ENCODE data around the gene GPR52.
A peak's percentile ranks its signal among the peaks of the same experiment; 100 is the strongest.

Gene GPR52

DNA sequence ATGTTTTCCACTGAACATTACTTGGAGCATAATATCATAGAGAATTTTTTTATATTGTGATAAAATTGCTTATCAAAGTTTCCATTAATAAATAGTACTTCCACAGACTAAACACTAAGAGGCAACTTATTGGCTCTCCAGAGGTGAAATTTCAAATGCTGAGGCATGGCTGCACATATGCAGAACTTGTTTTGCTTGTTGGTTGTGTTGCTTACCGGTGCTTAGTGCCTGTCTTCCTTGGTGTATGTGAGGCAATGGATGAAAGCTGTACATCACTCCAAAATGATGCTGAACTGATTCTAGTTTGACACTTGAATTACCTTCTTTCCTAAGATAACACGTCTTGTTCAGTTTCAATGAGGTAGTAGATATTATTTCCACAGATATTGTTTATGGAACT lies 29.8 kb upstream of the GPR52 start:
- TF ChIP-seq POLR2A (IDR thresholded peaks at IDR 0.05; ENCODE audit: low read depth, low read length): no peak
- TF ChIP-seq TAF1 (IDR thresholded peaks at IDR 0.05; ENCODE audit: borderline replicate concordance, low read depth, low read length): no peak
- TF ChIP-seq POLR2AphosphoS5 (IDR thresholded peaks at IDR 0.05; ENCODE audit: low read depth, low read length): no peak
- FAIRE-seq (no peak), DNase-seq (ENCODE audit: insufficient read length) (no peak)

DNA sequence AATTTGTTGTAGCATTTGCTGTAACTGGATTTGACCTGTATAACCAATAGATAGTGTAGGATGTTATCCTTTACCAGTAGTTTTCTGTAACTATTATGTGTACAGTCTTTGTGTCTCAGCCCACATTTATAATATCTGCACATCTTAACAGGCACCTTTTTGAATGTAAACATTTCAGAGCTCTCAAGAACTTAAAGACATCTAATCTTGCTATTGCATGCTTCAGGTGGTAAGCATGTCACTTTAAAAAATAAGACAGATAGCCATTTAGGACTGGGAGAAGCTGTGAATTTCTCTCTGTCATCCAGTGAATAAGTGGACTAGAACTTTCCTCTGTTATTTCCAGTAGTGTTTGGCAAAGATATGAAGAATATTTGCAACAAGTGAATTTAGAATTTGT lies 22.6 kb upstream of the GPR52 start:
- TF ChIP-seq TAF1 (IDR thresholded peaks at IDR 0.05; ENCODE audit: borderline replicate concordance, low read depth, low read length) (no peak), POLR2AphosphoS5 (IDR thresholded peaks at IDR 0.05; ENCODE audit: low read depth, low read length) (no peak), POLR2A (IDR thresholded peaks at IDR 0.05; ENCODE audit: low read depth, low read length) (no peak)
- no peak for FAIRE-seq
- DNase-seq (ENCODE audit: insufficient read length): no peak

DNA sequence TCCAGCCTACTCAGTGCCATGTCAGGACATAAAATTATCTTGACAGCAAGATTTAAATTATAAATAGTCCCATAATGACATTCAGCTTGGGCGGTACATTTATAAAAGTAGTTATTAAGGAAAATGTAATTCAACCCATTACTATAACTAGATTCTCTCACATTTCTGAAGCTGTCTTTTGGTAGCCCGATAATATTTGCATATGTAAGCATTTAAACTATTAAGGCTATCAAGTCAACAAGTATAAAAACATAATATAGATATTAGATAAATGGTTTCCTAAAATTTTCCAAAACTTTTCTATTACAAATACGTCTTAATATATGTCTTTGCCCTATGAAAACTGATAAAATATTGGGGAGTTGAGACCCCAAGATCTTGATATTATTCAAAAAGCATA lies 21.6 kb upstream of the GPR52 start:
- TF ChIP-seq POLR2A (IDR thresholded peaks at IDR 0.05; ENCODE audit: low read depth, low read length) (no peak), TAF1 (IDR thresholded peaks at IDR 0.05; ENCODE audit: borderline replicate concordance, low read depth, low read length) (no peak), POLR2AphosphoS5 (IDR thresholded peaks at IDR 0.05; ENCODE audit: low read depth, low read length) (no peak)
- FAIRE-seq (no peak), DNase-seq (ENCODE audit: insufficient read length) (no peak)

DNA sequence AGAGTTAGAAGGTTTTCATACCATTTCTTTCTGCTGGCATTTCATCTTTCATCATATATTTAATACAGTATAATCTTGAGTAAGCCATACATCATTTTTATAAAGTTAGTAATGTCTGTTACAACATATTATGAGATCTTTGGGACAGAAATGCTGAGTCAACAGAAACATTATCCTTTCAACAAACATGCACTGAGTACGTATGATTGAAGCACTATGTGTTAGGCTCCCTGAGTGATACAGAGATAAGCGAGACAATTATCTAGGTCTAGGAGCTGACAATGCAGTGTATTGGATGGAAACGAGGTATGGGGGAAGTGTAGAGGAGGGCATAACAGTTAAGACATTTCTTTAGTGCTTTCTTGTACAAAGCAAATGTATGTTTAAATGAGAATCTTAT lies 19.7 kb upstream of the GPR52 start:
- FAIRE-seq: peak; percentile 71
- no peak for DNase-seq (ENCODE audit: insufficient read length)

DNA sequence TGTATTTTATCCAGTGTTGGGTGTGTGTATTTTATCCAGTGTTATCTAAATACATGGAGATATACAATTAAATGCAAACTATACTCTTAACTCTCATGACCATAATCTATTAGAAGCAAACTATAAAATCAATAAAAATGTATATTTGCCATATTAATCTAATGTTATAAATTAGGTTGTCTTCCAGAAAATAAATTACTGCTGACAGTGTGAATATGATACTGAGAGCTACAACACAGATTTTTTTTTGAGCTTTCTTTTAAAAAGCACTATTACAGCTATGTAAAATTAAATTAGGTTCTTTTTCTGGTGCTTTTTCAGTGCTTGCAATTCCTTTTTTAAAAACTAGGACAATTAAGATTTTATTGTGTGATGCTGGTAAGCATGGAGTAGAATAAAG lies 19.0 kb upstream of the GPR52 start:
- TF ChIP-seq TAF1 (IDR thresholded peaks at IDR 0.05; ENCODE audit: borderline replicate concordance, low read depth, low read length) (no peak), POLR2A (IDR thresholded peaks at IDR 0.05; ENCODE audit: low read depth, low read length) (no peak), POLR2AphosphoS5 (IDR thresholded peaks at IDR 0.05; ENCODE audit: low read depth, low read length) (no peak)
- no peak for FAIRE-seq
- DNase-seq (ENCODE audit: insufficient read length): no peak

More for the DNA sequence above, 19.7 kb upstream of the GPR52 start:
- no peak for TF ChIP-seq POLR2A (IDR thresholded peaks at IDR 0.05; ENCODE audit: low read depth, low read length)
- no peak for TF ChIP-seq TAF1 (IDR thresholded peaks at IDR 0.05; ENCODE audit: borderline replicate concordance, low read depth, low read length)
- no peak for TF ChIP-seq POLR2AphosphoS5 (IDR thresholded peaks at IDR 0.05; ENCODE audit: low read depth, low read length)

DNA sequence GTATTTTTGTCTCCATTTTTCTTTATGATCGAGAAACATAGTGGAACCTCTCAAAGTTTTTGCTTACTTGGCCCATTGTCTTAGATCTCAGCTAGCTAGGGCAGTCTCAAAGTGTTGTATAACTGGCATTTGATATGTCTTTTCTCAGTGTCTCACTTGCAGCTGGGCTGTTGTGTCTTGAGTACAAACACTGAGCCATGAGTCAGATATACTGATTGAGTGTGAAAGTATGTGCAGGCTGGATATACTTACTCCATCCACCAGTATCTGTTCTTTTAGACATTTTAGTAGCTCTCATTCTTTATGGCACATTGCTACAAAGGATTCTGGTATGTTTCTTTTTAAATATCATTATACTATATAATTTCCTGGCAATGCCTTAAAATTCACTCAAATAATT lies 14.3 kb upstream of the GPR52 start:
- DNase-seq (ENCODE audit: insufficient read length) (no peak), FAIRE-seq (peak; percentile 38)
- TF ChIP-seq POLR2A (IDR thresholded peaks at IDR 0.05; ENCODE audit: low read depth, low read length) (no peak), TAF1 (IDR thresholded peaks at IDR 0.05; ENCODE audit: borderline replicate concordance, low read depth, low read length) (no peak), POLR2AphosphoS5 (IDR thresholded peaks at IDR 0.05; ENCODE audit: low read depth, low read length) (no peak)

DNA sequence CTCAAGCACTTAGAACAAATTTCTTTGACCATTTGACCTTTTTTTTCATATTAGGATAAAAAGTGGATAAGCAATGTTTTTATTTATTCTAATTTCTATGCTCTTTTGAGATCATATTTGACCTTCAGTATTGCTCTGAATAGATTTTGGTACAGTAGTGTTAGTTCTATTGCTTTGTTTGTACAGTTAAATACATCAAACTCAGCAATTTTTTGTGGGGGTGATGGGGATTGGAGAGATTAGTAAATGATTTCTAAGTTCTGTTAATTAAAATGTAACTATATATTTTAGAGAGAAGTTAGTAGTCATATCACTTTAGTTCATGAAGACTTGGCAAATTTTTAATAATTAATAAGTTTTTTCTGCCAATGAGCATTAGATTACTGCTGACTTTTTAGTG lies 2.4 kb upstream of the GPR52 start:
- TF ChIP-seq POLR2AphosphoS5 (IDR thresholded peaks at IDR 0.05; ENCODE audit: low read depth, low read length): no peak
- no peak for TF ChIP-seq TAF1 (IDR thresholded peaks at IDR 0.05; ENCODE audit: borderline replicate concordance, low read depth, low read length)
- TF ChIP-seq POLR2A (IDR thresholded peaks at IDR 0.05; ENCODE audit: low read depth, low read length): no peak
- FAIRE-seq (no peak), DNase-seq (ENCODE audit: insufficient read length) (no peak)

DNA sequence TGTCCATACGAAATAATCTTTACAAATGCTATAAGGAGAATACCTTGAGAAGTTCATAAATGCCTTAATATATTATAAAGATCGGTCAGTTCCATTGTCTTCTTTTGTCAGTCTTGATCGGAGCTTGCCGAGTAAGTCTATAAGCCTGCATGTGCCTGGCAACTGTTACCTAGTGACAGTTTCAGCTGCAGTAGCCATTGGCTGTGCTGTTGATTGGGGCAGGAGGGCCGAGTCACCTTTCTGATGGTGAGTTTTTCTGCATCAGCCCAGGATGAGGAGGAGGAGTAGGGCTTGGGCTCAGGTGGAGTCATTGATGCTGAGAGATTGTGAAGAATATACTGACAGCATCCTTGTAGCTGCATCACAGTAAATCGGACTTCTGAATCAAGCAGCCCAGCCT lies 1.9 kb upstream of the GPR52 start:
- TF ChIP-seq POLR2AphosphoS5 (IDR thresholded peaks at IDR 0.05; ENCODE audit: low read depth, low read length) (no peak), TAF1 (IDR thresholded peaks at IDR 0.05; ENCODE audit: borderline replicate concordance, low read depth, low read length) (no peak), POLR2A (IDR thresholded peaks at IDR 0.05; ENCODE audit: low read depth, low read length) (no peak)
- DNase-seq (ENCODE audit: insufficient read length) (no peak), FAIRE-seq (peak; percentile 50)

DNA sequence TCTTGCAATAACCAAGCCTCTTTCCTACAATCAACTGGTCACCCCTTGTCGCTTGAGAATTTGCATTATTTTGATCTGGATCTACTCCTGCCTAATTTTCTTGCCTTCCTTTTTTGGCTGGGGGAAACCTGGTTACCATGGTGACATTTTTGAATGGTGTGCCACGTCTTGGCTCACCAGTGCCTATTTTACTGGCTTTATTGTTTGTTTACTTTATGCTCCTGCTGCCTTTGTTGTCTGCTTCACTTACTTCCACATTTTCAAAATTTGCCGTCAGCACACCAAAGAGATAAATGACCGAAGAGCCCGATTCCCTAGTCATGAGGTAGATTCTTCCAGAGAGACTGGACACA lies 743 bp downstream of the GPR52 start:
- DNase-seq (ENCODE audit: insufficient read length) (no peak), FAIRE-seq (no peak)
- no peak for TF ChIP-seq POLR2A (IDR thresholded peaks at IDR 0.05; ENCODE audit: low read depth, low read length)
- no peak for TF ChIP-seq TAF1 (IDR thresholded peaks at IDR 0.05; ENCODE audit: borderline replicate concordance, low read depth, low read length)
- TF ChIP-seq POLR2AphosphoS5 (IDR thresholded peaks at IDR 0.05; ENCODE audit: low read depth, low read length): no peak

DNA sequence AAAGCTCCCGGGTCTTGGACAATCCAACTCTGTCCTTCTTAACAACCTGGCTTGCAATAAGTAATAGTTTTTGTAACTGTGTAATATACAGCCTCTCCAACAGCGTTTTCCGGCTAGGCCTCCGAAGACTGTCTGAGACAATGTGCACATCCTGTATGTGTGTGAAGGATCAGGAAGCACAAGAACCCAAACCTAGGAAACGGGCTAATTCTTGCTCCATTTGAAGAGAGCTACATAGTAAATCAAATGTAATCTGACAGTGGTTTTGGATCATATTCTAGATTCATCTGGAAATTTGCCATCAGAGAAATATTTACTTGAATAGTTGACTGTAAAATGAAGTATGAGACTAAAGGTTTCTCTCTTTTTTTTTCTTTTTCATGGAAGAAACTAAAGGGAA lies 1.2 kb downstream of the GPR52 start:
- TF ChIP-seq TAF1 (IDR thresholded peaks at IDR 0.05; ENCODE audit: borderline replicate concordance, low read depth, low read length): no peak
- TF ChIP-seq POLR2A (IDR thresholded peaks at IDR 0.05; ENCODE audit: low read depth, low read length): no peak
- no peak for TF ChIP-seq POLR2AphosphoS5 (IDR thresholded peaks at IDR 0.05; ENCODE audit: low read depth, low read length)
- FAIRE-seq: no peak

DNA sequence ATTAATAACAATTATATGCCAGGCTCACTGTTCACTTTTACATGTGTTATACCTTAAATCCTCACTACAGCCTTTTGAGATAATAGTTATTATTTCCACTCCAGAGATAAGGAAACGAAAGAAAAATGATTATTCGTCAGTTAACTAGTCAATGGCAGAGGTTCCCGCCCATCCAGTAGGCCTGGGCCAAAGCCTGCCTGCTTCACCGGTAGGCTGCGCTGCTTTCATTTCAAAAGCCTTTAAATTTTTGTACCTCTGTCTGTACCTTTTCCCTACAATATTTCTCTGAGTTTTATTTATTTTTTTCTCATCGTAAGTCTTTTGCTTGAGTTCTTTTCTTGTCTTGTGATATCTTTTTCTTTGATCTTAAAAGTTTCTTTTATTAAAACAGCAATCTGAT lies 3.6 kb downstream of the GPR52 start:
- FAIRE-seq: no peak
- DNase-seq (ENCODE audit: insufficient read length): no peak
- no peak for TF ChIP-seq TAF1 (IDR thresholded peaks at IDR 0.05; ENCODE audit: borderline replicate concordance, low read depth, low read length)
- no peak for TF ChIP-seq POLR2AphosphoS5 (IDR thresholded peaks at IDR 0.05; ENCODE audit: low read depth, low read length)
- no peak for TF ChIP-seq POLR2A (IDR thresholded peaks at IDR 0.05; ENCODE audit: low read depth, low read length)

More for the DNA sequence above, 1.2 kb downstream of the GPR52 start:
- DNase-seq (ENCODE audit: insufficient read length): no peak

DNA sequence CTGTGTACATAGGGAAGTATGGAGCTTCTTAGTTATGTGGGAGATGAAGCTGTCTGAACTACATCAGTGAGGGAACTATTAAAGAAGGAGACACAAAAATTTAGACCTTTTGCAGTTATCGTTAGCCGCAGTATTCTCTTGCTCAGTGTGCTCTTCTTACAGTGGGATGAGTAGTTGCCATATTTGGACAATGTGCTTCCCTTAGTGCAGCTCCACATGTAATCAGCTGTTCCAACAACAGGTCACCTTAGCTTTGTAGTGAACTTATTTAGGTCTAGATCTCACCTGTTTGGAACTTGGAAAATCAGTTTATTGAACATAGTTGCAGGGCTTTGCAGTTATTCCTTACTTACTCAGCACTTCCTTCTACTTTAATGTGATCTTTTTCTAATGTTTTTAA lies 18.1 kb downstream of the GPR52 start:
- TF ChIP-seq POLR2AphosphoS5 (IDR thresholded peaks at IDR 0.05; ENCODE audit: low read depth, low read length) (no peak), POLR2A (IDR thresholded peaks at IDR 0.05; ENCODE audit: low read depth, low read length) (no peak), TAF1 (IDR thresholded peaks at IDR 0.05; ENCODE audit: borderline replicate concordance, low read depth, low read length) (no peak)
- DNase-seq (ENCODE audit: insufficient read length) (no peak), FAIRE-seq (no peak)

DNA sequence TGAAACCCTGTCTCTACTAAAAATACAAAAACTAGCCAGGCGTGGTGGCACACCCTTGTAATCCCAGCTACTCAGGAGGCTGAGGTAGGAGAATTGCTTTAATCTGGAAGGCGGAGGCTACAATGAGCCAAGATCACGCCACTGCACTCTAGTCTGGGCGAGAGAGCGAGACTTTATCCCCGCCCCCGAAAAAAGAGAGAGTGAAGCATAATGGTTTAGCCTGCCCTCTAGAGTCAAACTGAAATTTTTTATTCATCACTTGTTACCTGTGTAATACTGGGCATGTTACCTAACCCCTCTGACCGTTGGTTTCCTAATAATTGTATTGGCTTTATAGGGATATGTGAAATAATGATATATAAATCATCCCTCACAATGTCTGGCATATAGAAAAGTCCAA lies 18.8 kb downstream of the GPR52 start:
- FAIRE-seq (no peak), DNase-seq (ENCODE audit: insufficient read length) (no peak)
- TF ChIP-seq POLR2AphosphoS5 (IDR thresholded peaks at IDR 0.05; ENCODE audit: low read depth, low read length): no peak
- no peak for TF ChIP-seq TAF1 (IDR thresholded peaks at IDR 0.05; ENCODE audit: borderline replicate concordance, low read depth, low read length)
- no peak for TF ChIP-seq POLR2A (IDR thresholded peaks at IDR 0.05; ENCODE audit: low read depth, low read length)
